Neuron (in vitro differentiated cells): ENCODE data around the gene FGG.

Source experiments
- H2AFZ ChIP-seq: one replicate; pipeline ENCODE4 v1.6.1; 2013; ENCODE audit warnings: low read depth, mild to moderate bottlenecking, inconsistent platforms, low read length, moderate library complexity
- H3K27me3 ChIP-seq: one replicate; pipeline ENCODE4 v1.6.1; 2013; ENCODE audit warnings: low read length; ENCODE audit not compliant: insufficient read depth
- H3K36me3 ChIP-seq: one replicate; pipeline ENCODE4 v1.6.1; 2013; ENCODE audit warnings: low read length; ENCODE audit not compliant: insufficient read depth
- H3K4me1 ChIP-seq: one replicate; pipeline ENCODE4 v1.6.1; 2013; ENCODE audit warnings: low read length; ENCODE audit not compliant: insufficient read depth
- H3K4me3 ChIP-seq: 2 replicates; pipeline ENCODE4 v1.5.1; 2013; ENCODE audit warnings: mild to moderate bottlenecking, low read length, moderate library complexity
- H3K9me3 ChIP-seq: one replicate; pipeline ENCODE4 v1.6.1; 2013; ENCODE audit warnings: low read length

Gene FGG

GRCh38 chr4:154622598-154622997 is 10.1 kb upstream of the FGG start:
- H3K4me1 ChIP-seq = no peaks in the 10 kb centered on the region
- no peaks in the 10 kb centered on the region for H3K9me3 ChIP-seq
- peaks cover 43% of the 10 kb centered on the region for H3K27me3 ChIP-seq
- no peaks in the 10 kb centered on the region for H3K36me3 ChIP-seq
- no peak overlapping the region for H3K4me3 ChIP-seq
- H2AFZ ChIP-seq = no peak overlapping the region

GRCh38 chr4:154620111-154620510 is 7.7 kb upstream of the FGG start:
- H3K27me3 ChIP-seq = peaks cover 20% of the 10 kb centered on the region
- no peaks in the 10 kb centered on the region for H3K4me1 ChIP-seq
- no peak overlapping the region for H3K4me3 ChIP-seq
- H3K9me3 ChIP-seq = no peaks in the 10 kb centered on the region
- H3K36me3 ChIP-seq = no peaks in the 10 kb centered on the region
- H2AFZ ChIP-seq = no peak overlapping the region

GRCh38 chr4:154618708-154619315 is 6.4 kb upstream of the FGG start:
- peaks cover 14% of the 10 kb centered on the region for H3K27me3 ChIP-seq
- H2AFZ ChIP-seq = no peak overlapping the region
- H3K4me1 ChIP-seq = no peaks in the 10 kb centered on the region

GRCh38 chr4:154617820-154618317 is 5.4 kb upstream of the FGG start:
- no peak overlapping the region for H2AFZ ChIP-seq
- peaks cover 10% of the 10 kb centered on the region for H3K27me3 ChIP-seq
- no peaks in the 10 kb centered on the region for H3K36me3 ChIP-seq
- no peaks in the 10 kb centered on the region for H3K9me3 ChIP-seq
- no peak overlapping the region for H3K4me3 ChIP-seq
- H3K4me1 ChIP-seq = no peaks in the 10 kb centered on the region

More at GRCh38 chr4:154618708-154619315, 6.4 kb upstream of the FGG start:
- Histone ChIP-seq H3K4me3 (no peak overlapping the region), H3K9me3 (no peaks in the 10 kb centered on the region), H3K36me3 (no peaks in the 10 kb centered on the region)

GRCh38 chr4:154616731-154617130 is 4.3 kb upstream of the FGG start:
- H3K4me1 ChIP-seq = no peaks in the 10 kb centered on the region
- no peaks in the 10 kb centered on the region for H3K9me3 ChIP-seq
- H3K27me3 ChIP-seq = peaks cover 10% of the 10 kb centered on the region
- H2AFZ ChIP-seq = no peak overlapping the region
- H3K4me3 ChIP-seq = no peak overlapping the region
- no peaks in the 10 kb centered on the region for H3K36me3 ChIP-seq

- no peak overlapping the region for H2AFZ ChIP-seq
- H3K9me3 ChIP-seq = no peaks in the 10 kb centered on the region
- H3K36me3 ChIP-seq = no peaks in the 10 kb centered on the region
- H3K4me1 ChIP-seq = no peaks in the 10 kb centered on the region
- H3K4me3 ChIP-seq = no peak overlapping the region
- peaks cover 6% of the 10 kb centered on the region for H3K27me3 ChIP-seq
Measured at GRCh38 chr4:154616287-154616686, 3.8 kb upstream of the FGG start.

GRCh38 chr4:154615211-154615610 is 2.8 kb upstream of the FGG start:
- no peak overlapping the region for H2AFZ ChIP-seq

GRCh38 chr4:154614306-154614705 is 1.9 kb upstream of the FGG start:
- Histone ChIP-seq H2AFZ (no peak overlapping the region), H3K36me3 (no peaks in the 10 kb centered on the region), H3K27me3 (no peaks in the 10 kb centered on the region), H3K4me1 (no peaks in the 10 kb centered on the region), H3K4me3 (no peak overlapping the region), H3K9me3 (no peaks in the 10 kb centered on the region)

More at GRCh38 chr4:154615211-154615610, 2.8 kb upstream of the FGG start:
- Histone ChIP-seq H3K27me3 (peaks cover 5% of the 10 kb centered on the region), H3K4me1 (no peaks in the 10 kb centered on the region), H3K36me3 (no peaks in the 10 kb centered on the region), H3K4me3 (no peak overlapping the region), H3K9me3 (no peaks in the 10 kb centered on the region)

GRCh38 chr4:154611833-154612232 is 623 bp downstream of the FGG start:
- Histone ChIP-seq H3K4me3 (no peak overlapping the region), H3K4me1 (no peaks in the 10 kb centered on the region), H3K36me3 (no peaks in the 10 kb centered on the region), H3K27me3 (peaks cover 2% of the 10 kb centered on the region), H3K9me3 (no peaks in the 10 kb centered on the region), H2AFZ (no peak overlapping the region)

GRCh38 chr4:154610582-154610981 is 1.9 kb downstream of the FGG start:
- H3K4me3 ChIP-seq = no peak overlapping the region
- H2AFZ ChIP-seq = no peak overlapping the region

GRCh38 chr4:154609532-154609931 is 2.9 kb downstream of the FGG start:
- Histone ChIP-seq H3K36me3 (no peaks in the 10 kb centered on the region), H3K27me3 (peaks cover 2% of the 10 kb centered on the region), H3K4me1 (no peaks in the 10 kb centered on the region), H2AFZ (no peak overlapping the region), H3K4me3 (no peak overlapping the region), H3K9me3 (no peaks in the 10 kb centered on the region)

More at GRCh38 chr4:154610582-154610981, 1.9 kb downstream of the FGG start:
- no peaks in the 10 kb centered on the region for H3K4me1 ChIP-seq
- no peaks in the 10 kb centered on the region for H3K9me3 ChIP-seq
- peaks cover 2% of the 10 kb centered on the region for H3K27me3 ChIP-seq
- H3K36me3 ChIP-seq = no peaks in the 10 kb centered on the region

- Histone ChIP-seq H3K9me3 (no peaks in the 10 kb centered on the region), H3K4me3 (no peak overlapping the region), H2AFZ (no peak overlapping the region), H3K4me1 (no peaks in the 10 kb centered on the region), H3K27me3 (peaks cover 2% of the 10 kb centered on the region), H3K36me3 (no peaks in the 10 kb centered on the region)
Measured at GRCh38 chr4:154608361-154609252, 3.8 kb downstream of the FGG start.
